Measurements from ENCODE around the gene PDE8B. TPM values are rescaled to one million over a fixed set of nuclear protein-coding genes. Genes with fewer than 3 reads are reported as not detected.

The PDE8B gene
- total RNA-seq, 6 donors from 2014 or later = 5.8 to 21.9 (median 9.7) TPM

GRCh38 chr5:77427998-77428397, 217.5 kb downstream of the PDE8B start:
- no peaks in the 10 kb centered on the region for H3K27me3 ChIP-seq
- H3K4me1 ChIP-seq = peaks cover 0 to 7% (median 0%) of the 10 kb centered on the region in 4 donors
- no peak for TF ChIP-seq POLR2A (IDR thresholded peaks at IDR 0.05)
- TF ChIP-seq CTCF (IDR thresholded peaks at IDR 0.05) = no peak
- TF ChIP-seq POLR2AphosphoS5 (IDR thresholded peaks at IDR 0.05) = no peak
- TF ChIP-seq EP300 (IDR thresholded peaks at IDR 0.05) = no peak
- DNase-seq = no peak
- peak in 1 of 2 donors; percentile 25 for ATAC-seq (ENCODE audit: low FRiP score in 2 of 2)
- H3K9me3 ChIP-seq = no peaks in the 10 kb centered on the region
- no peak overlapping the region for H3K27ac ChIP-seq
- no peak overlapping the region for H3K4me3 ChIP-seq
- H3K36me3 ChIP-seq = peaks cover 0 to 47% (median 6%) of the 10 kb centered on the region in 4 donors

- ATAC-seq (ENCODE audit: low FRiP score in 2 of 2) (no peak), DNase-seq (no peak)
- no peaks in the 10 kb centered on the region for H3K9me3 ChIP-seq
- no peaks in the 10 kb centered on the region for H3K27me3 ChIP-seq
- 65 to 68% methylated on average over 5 of the region's 5 CpGs for WGBS, 2 donors
- H3K27ac ChIP-seq = no peak overlapping the region
- peaks cover 0 to 52% (median 7%) of the 10 kb centered on the region in 4 donors for H3K36me3 ChIP-seq
- no peak overlapping the region for H3K4me3 ChIP-seq
- peaks cover 0 to 7% (median 0%) of the 10 kb centered on the region in 4 donors for H3K4me1 ChIP-seq
- TF ChIP-seq POLR2AphosphoS5 (IDR thresholded peaks at IDR 0.05) (no peak), CTCF (IDR thresholded peaks at IDR 0.05) (no peak), POLR2A (IDR thresholded peaks at IDR 0.05) (no peak)
These were observed 218.0 kb downstream of the PDE8B start for GRCh38 chr5:77428526-77428925.

- DNase-seq (no peak), ATAC-seq (ENCODE audit: low FRiP score in 2 of 2) (no peak)
- Histone ChIP-seq H3K4me1 (peaks cover 0 to 7% (median 0%) of the 10 kb centered on the region in 4 donors), H3K9me3 (no peaks in the 10 kb centered on the region), H3K27me3 (no peaks in the 10 kb centered on the region), H3K36me3 (peaks cover 0 to 66% (median 12%) of the 10 kb centered on the region in 4 donors), H3K4me3 (no peak overlapping the region), H3K27ac (no peak overlapping the region)
- 88 to 96% methylated on average over 1 of the region's 1 CpG for WGBS, 2 donors
- TF ChIP-seq POLR2A (IDR thresholded peaks at IDR 0.05) (no peak), EP300 (IDR thresholded peaks at IDR 0.05) (no peak), POLR2AphosphoS5 (IDR thresholded peaks at IDR 0.05) (no peak), CTCF (IDR thresholded peaks at IDR 0.05) (no peak)
These were observed 220.2 kb downstream of the PDE8B start for GRCh38 chr5:77430726-77431125.

GRCh38 chr5:77431286-77431685, 220.8 kb downstream of the PDE8B start:
- no peak overlapping the region for H3K4me3 ChIP-seq
- peaks cover 0 to 69% (median 15%) of the 10 kb centered on the region in 4 donors for H3K36me3 ChIP-seq
- H3K9me3 ChIP-seq = no peaks in the 10 kb centered on the region
- H3K27me3 ChIP-seq = no peaks in the 10 kb centered on the region
- TF ChIP-seq POLR2AphosphoS5 (IDR thresholded peaks at IDR 0.05) (no peak), CTCF (IDR thresholded peaks at IDR 0.05) (no peak), EP300 (IDR thresholded peaks at IDR 0.05) (no peak), POLR2A (IDR thresholded peaks at IDR 0.05) (no peak)
- peaks cover 0 to 6% (median 0%) of the 10 kb centered on the region in 4 donors for H3K4me1 ChIP-seq
- no peak overlapping the region for H3K27ac ChIP-seq
- WGBS, 2 donors = 91 to 93% methylated on average over 3 of the region's 3 CpGs
- no peak for DNase-seq
- ATAC-seq (ENCODE audit: low FRiP score in 2 of 2) = no peak

GRCh38 chr5:77431719-77432118, 221.2 kb downstream of the PDE8B start:
- Histone ChIP-seq H3K36me3 (peaks cover 0 to 69% (median 16%) of the 10 kb centered on the region in 4 donors), H3K9me3 (no peaks in the 10 kb centered on the region), H3K4me1 (peaks cover 0 to 3% (median 0%) of the 10 kb centered on the region in 4 donors), H3K27ac (no peak overlapping the region), H3K27me3 (no peaks in the 10 kb centered on the region), H3K4me3 (no peak overlapping the region)
- ATAC-seq (ENCODE audit: low FRiP score in 2 of 2) = no peak
- TF ChIP-seq POLR2AphosphoS5 (IDR thresholded peaks at IDR 0.05) = no peak
- no peak for TF ChIP-seq CTCF (IDR thresholded peaks at IDR 0.05)
- TF ChIP-seq POLR2A (IDR thresholded peaks at IDR 0.05) = no peak
- no peak for TF ChIP-seq EP300 (IDR thresholded peaks at IDR 0.05)
- no peak for DNase-seq
- WGBS, 2 donors = 96 to 100% methylated on average over 1 of the region's 1 CpG
